Neural cell (in vitro differentiated cells): ENCODE results near the gene CPXM2. TPM values are rescaled to one million over a fixed set of nuclear protein-coding genes. Genes with fewer than 3 reads are reported as not detected.

Experiments used
- H2AFZ ChIP-seq: fragments of 200-600, 300-800 bp; sonication (generic), shearing (Covaris generic); 2 replicates; pipeline ENCODE4 v1.6.0; 2014; ENCODE audit warnings: low read depth, mild to moderate bottlenecking, antibody characterized with exemption, low read length, moderate library complexity
- H3F3A ChIP-seq: fragments of 200-600 bp; shearing (Covaris generic); 2 replicates; pipeline ENCODE4 v1.6.1; 2016; ENCODE audit warnings: mild to moderate bottlenecking, moderate library complexity, mixed read lengths, antibody characterized with exemption, low read length; ENCODE audit not compliant: insufficient read depth, poor library complexity, severe bottlenecking
- H3K27ac ChIP-seq: fragments of 200-600, 300-800 bp; sonication (generic), shearing (Covaris generic); 2 replicates; pipeline ENCODE4 v1.5.1; 2014; ENCODE audit warnings: mild to moderate bottlenecking, low read length, moderate library complexity
- H3K27me3 ChIP-seq: fragments of 300-800, 200-600 bp; sonication (generic), shearing (Covaris generic); 2 replicates; pipeline ENCODE4 v1.6.0; 2014; ENCODE audit warnings: mild to moderate bottlenecking, low read depth, low read length, moderate library complexity; ENCODE audit not compliant: insufficient read depth
- H3K36me3 ChIP-seq: fragments of 300-800, 200-600 bp; sonication (generic), shearing (Covaris generic); 2 replicates; pipeline ENCODE4 v1.5.1; 2014; ENCODE audit warnings: mild to moderate bottlenecking, antibody characterized with exemption, low read length, moderate library complexity; ENCODE audit not compliant: insufficient read depth
- H3K4me2 ChIP-seq: fragments of 300-800, 200-600 bp; sonication (generic), shearing (Covaris generic); 2 replicates; pipeline ENCODE4 v1.6.0; 2014; ENCODE audit warnings: mild to moderate bottlenecking, low read length
- H3K4me3 ChIP-seq: fragments of 300-800, 200-600 bp; sonication (generic), shearing (Covaris generic); 2 replicates; pipeline ENCODE4 v1.5.1; 2014; ENCODE audit warnings: mild to moderate bottlenecking, low read length, moderate library complexity
- H3K79me2 ChIP-seq: fragments of 200-600 bp; shearing (Covaris generic); replicated peaks from 2 replicates; pipeline ENCODE4 v1.6.0; 2014; ENCODE audit warnings: mild to moderate bottlenecking, low read length, moderate library complexity; ENCODE audit not compliant: insufficient read depth
- H3K9ac ChIP-seq: fragments of 300-800, 200-600 bp; sonication (generic), shearing (Covaris generic); 2 replicates; pipeline ENCODE4 v1.6.1; 2016; ENCODE audit warnings: mild to moderate bottlenecking, low read length, mixed read lengths
- H3K9me2 ChIP-seq: fragments of 200-600 bp; shearing (Covaris generic); 2 replicates; pipeline ENCODE4 v1.6.1; 2016; ENCODE audit warnings: mild to moderate bottlenecking, low read length, mixed read lengths; ENCODE audit not compliant: insufficient read depth
- H3K9me3 ChIP-seq: fragments of 200-600, 300-800 bp; sonication (generic), shearing (Covaris generic); 2 replicates; pipeline ENCODE4 v1.6.1; 2016; ENCODE audit warnings: mild to moderate bottlenecking, mixed run types, low read length, moderate library complexity, mixed read lengths
- H4K20me1 ChIP-seq: fragments of 200-600 bp; shearing (Covaris generic); 2 replicates; pipeline ENCODE4 v1.6.1; 2016; ENCODE audit warnings: mild to moderate bottlenecking, mixed run types; ENCODE audit not compliant: insufficient read depth
- CTCF ChIP-seq: fragments of 450-650 bp; IDR thresholded peaks from 2 replicates; pipeline ENCODE4 v1.5.1; 2014; ENCODE audit warnings: antibody characterized with exemption, mild to moderate bottlenecking, moderate library complexity; ENCODE audit not compliant: poor library complexity, severe bottlenecking
- EP300 ChIP-seq: fragments of 450-650 bp; conservative IDR thresholded peaks from 2 replicates; pipeline ENCODE4 v1.6.1; 2014; ENCODE audit warnings: antibody characterized with exemption, mild to moderate bottlenecking, moderate library complexity; ENCODE audit not compliant: poor library complexity, severe bottlenecking
- EZH2 ChIP-seq: fragments of 200-600, 300-800 bp; shearing (Covaris generic), sonication (generic); IDR thresholded peaks from 2 replicates; pipeline ENCODE4 v1.6.1; 2014; ENCODE audit warnings: antibody characterized with exemption, low read length, borderline replicate concordance, mild to moderate bottlenecking; ENCODE audit not compliant: insufficient read depth, poor library complexity, severe bottlenecking
- MXI1 ChIP-seq: fragments of 450-650 bp; conservative IDR thresholded peaks from 2 replicates; pipeline ENCODE4 v1.6.1; 2014; ENCODE audit warnings: antibody characterized with exemption, mild to moderate bottlenecking; ENCODE audit not compliant: poor library complexity, severe bottlenecking
- POLR2AphosphoS5 ChIP-seq: IDR thresholded peaks from 2 replicates; pipeline ENCODE4 v1.6.1; 2012
- RAD21 ChIP-seq: fragments of 450-650 bp; conservative IDR thresholded peaks from 2 replicates; pipeline ENCODE4 v1.6.1; 2014; ENCODE audit warnings: antibody characterized with exemption, mild to moderate bottlenecking, moderate library complexity
- REST ChIP-seq: IDR thresholded peaks from 2 replicates; pipeline ENCODE4 v1.6.1; 2012; ENCODE audit warnings: borderline replicate concordance
- SMC3 ChIP-seq: fragments of 450-650 bp; conservative IDR thresholded peaks from 2 replicates; pipeline ENCODE4 v1.6.1; 2014; ENCODE audit warnings: antibody characterized with exemption, mild to moderate bottlenecking, moderate library complexity; ENCODE audit not compliant: poor library complexity
- TAF1 ChIP-seq: IDR thresholded peaks from 2 replicates; pipeline ENCODE4 v1.6.1; 2012; ENCODE audit warnings: low read depth
- polyA plus RNA-seq: library from polyadenylated mRNA; depleted of rRNA; stranded (reverse); fragments of >200 nt; gene quantifications from 2 replicates; pipeline ENCODE4 v1.2.3, GENCODE V29; 2014

Gene CPXM2
- polyA plus RNA-seq, 1 donor from 2014 or later, result not detected

- TF ChIP-seq EZH2 (no peak), RAD21 (no peak), SMC3 (no peak), POLR2AphosphoS5 (no peak), MXI1 (no peak), EP300 (no peak), CTCF (no peak), REST (no peak), TAF1 (no peak)
- H3K27ac ChIP-seq, result no peak overlapping the region
- H3K9ac ChIP-seq, result no peak overlapping the region
- no peaks in the 10 kb centered on the region for H3K79me2 ChIP-seq
- no peaks in the 10 kb centered on the region for H3F3A ChIP-seq
- no peaks in the 10 kb centered on the region for H3K9me3 ChIP-seq
- H3K4me2 ChIP-seq, result no peak overlapping the region
- H3K4me3 ChIP-seq, result no peak overlapping the region
- H3K36me3 ChIP-seq, result no peaks in the 10 kb centered on the region
- no peak overlapping the region for H2AFZ ChIP-seq
- H3K27me3 ChIP-seq, result no peaks in the 10 kb centered on the region
- no peaks in the 10 kb centered on the region for H3K9me2 ChIP-seq
- no peaks in the 10 kb centered on the region for H4K20me1 ChIP-seq
Measured at GRCh38 chr10:123938890-123939289, 47.3 kb upstream of the CPXM2 start.

GRCh38 chr10:123936426-123936825 lies 44.8 kb upstream of the CPXM2 start:
- H2AFZ ChIP-seq, result no peak overlapping the region
- no peak overlapping the region for H3K9ac ChIP-seq
- no peak overlapping the region for H3K27ac ChIP-seq
- H4K20me1 ChIP-seq, result no peaks in the 10 kb centered on the region
- no peaks in the 10 kb centered on the region for H3K9me3 ChIP-seq
- H3K4me2 ChIP-seq, result no peak overlapping the region
- TF ChIP-seq TAF1 (no peak), MXI1 (no peak), REST (no peak), SMC3 (no peak), EZH2 (no peak), EP300 (no peak), CTCF (no peak), POLR2AphosphoS5 (no peak), RAD21 (no peak)
- no peaks in the 10 kb centered on the region for H3K79me2 ChIP-seq
- H3K4me3 ChIP-seq, result no peak overlapping the region
- no peaks in the 10 kb centered on the region for H3F3A ChIP-seq
- no peaks in the 10 kb centered on the region for H3K9me2 ChIP-seq
- no peaks in the 10 kb centered on the region for H3K36me3 ChIP-seq
- H3K27me3 ChIP-seq, result no peaks in the 10 kb centered on the region
